Measurements from ENCODE around the gene ACOT12. TPM values are rescaled to one million over a fixed set of nuclear protein-coding genes. Genes with fewer than 3 reads are reported as not detected.
"Not testable (repeated sequence)": the region's sequence is repeated elsewhere in the genome, so short reads cannot be mapped to it uniquely, and the experiment has no call there.

Gene ACOT12
- total RNA-seq, 1 donor from 2014 or later = not detected

- no peaks in the 10 kb centered on the region for H3K9me3 Mint-ChIP-seq
- DNase-seq (ENCODE audit: low spot score) = no peak
- no peak overlapping the region for H3K4me3 Mint-ChIP-seq (ENCODE audit: low read depth)
- peaks cover 18% of the 10 kb centered on the region for H3K36me3 Mint-ChIP-seq (ENCODE audit: low read depth)
- intact Hi-C loops (cut with micrococcal nuclease) = no loop called here
- H3K27ac Mint-ChIP-seq = no peak overlapping the region
- peaks cover 35% of the 10 kb centered on the region for H3K4me1 Mint-ChIP-seq (ENCODE audit: low read depth)
- no peaks in the 10 kb centered on the region for H3K27me3 Mint-ChIP-seq (ENCODE audit: low read depth)
These were observed 24.7 kb upstream of the ACOT12 start for GRCh38 chr5:81418606-81419005.

- no peak for DNase-seq (ENCODE audit: low spot score)
These were observed 23.1 kb upstream of the ACOT12 start for GRCh38 chr5:81417052-81417451.

GRCh38 chr5:81409896-81410295, 16.0 kb upstream of the ACOT12 start:
- Mint-ChIP-seq H3K27me3 (ENCODE audit: low read depth) (no peaks in the 10 kb centered on the region), H3K27ac (no peak overlapping the region), H3K4me3 (ENCODE audit: low read depth) (no peak overlapping the region), H3K9me3 (no peaks in the 10 kb centered on the region), H3K4me1 (ENCODE audit: low read depth) (peaks cover 10% of the 10 kb centered on the region), H3K36me3 (ENCODE audit: low read depth) (peaks cover 4% of the 10 kb centered on the region)
- no peak for DNase-seq (ENCODE audit: low spot score)
- intact Hi-C loops (cut with micrococcal nuclease) = no loop called here

More at GRCh38 chr5:81417052-81417451, 23.1 kb upstream of the ACOT12 start:
- H3K27me3 Mint-ChIP-seq (ENCODE audit: low read depth) = no peaks in the 10 kb centered on the region
- H3K36me3 Mint-ChIP-seq (ENCODE audit: low read depth) = peaks cover 18% of the 10 kb centered on the region
- H3K27ac Mint-ChIP-seq = no peak overlapping the region
- intact Hi-C loops (cut with micrococcal nuclease) = no loop called here
- H3K4me3 Mint-ChIP-seq (ENCODE audit: low read depth) = no peak overlapping the region
- peaks cover 26% of the 10 kb centered on the region for H3K4me1 Mint-ChIP-seq (ENCODE audit: low read depth)
- H3K9me3 Mint-ChIP-seq = no peaks in the 10 kb centered on the region

DNA sequence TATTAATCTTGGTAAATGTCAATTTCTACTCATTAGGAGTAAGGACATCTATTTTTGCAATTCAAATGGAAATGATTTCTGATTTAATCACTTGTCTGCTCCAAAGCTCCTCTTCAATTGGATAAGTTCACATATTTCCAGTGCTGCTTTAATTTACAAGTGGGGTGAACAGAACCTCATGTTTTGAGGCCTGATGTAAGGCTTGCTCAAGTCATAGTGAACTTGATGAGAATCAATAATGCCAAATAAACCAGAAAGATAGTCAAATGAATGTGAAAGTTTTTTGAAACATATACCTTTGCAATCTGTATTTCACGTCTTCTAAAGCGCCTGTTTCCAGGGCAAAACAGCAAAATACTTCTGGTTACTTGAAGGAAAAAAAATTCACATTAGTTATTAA, 15.4 kb upstream of the ACOT12 start:
- H3K27ac Mint-ChIP-seq = no peak overlapping the region
- DNase-seq (ENCODE audit: low spot score) = no peak
- H3K27me3 Mint-ChIP-seq (ENCODE audit: low read depth) = no peaks in the 10 kb centered on the region
- intact Hi-C loops (cut with micrococcal nuclease) = no loop called here
- H3K4me3 Mint-ChIP-seq (ENCODE audit: low read depth) = no peak overlapping the region
- peaks cover 10% of the 10 kb centered on the region for H3K4me1 Mint-ChIP-seq (ENCODE audit: low read depth)
- peaks cover 4% of the 10 kb centered on the region for H3K36me3 Mint-ChIP-seq (ENCODE audit: low read depth)
- H3K9me3 Mint-ChIP-seq = no peaks in the 10 kb centered on the region

GRCh38 chr5:81408496-81408895, 14.6 kb upstream of the ACOT12 start:
- peaks cover 10% of the 10 kb centered on the region for H3K4me1 Mint-ChIP-seq (ENCODE audit: low read depth)
- intact Hi-C loops (cut with micrococcal nuclease) = no loop called here
- no peak overlapping the region for H3K27ac Mint-ChIP-seq
- H3K27me3 Mint-ChIP-seq (ENCODE audit: low read depth) = no peaks in the 10 kb centered on the region
- no peaks in the 10 kb centered on the region for H3K9me3 Mint-ChIP-seq
- no peak for DNase-seq (ENCODE audit: low spot score)
- H3K36me3 Mint-ChIP-seq (ENCODE audit: low read depth) = peaks cover 4% of the 10 kb centered on the region
- H3K4me3 Mint-ChIP-seq (ENCODE audit: low read depth) = no peak overlapping the region

GRCh38 chr5:81407811-81408210, 13.9 kb upstream of the ACOT12 start:
- H3K4me3 Mint-ChIP-seq (ENCODE audit: low read depth); H3K27ac Mint-ChIP-seq; H3K36me3 Mint-ChIP-seq (ENCODE audit: low read depth); H3K4me1 Mint-ChIP-seq (ENCODE audit: low read depth); H3K27me3 Mint-ChIP-seq (ENCODE audit: low read depth); H3K9me3 Mint-ChIP-seq; intact Hi-C loops (cut with micrococcal nuclease); DNase-seq (ENCODE audit: low spot score): not testable (repeated sequence)

- intact Hi-C loops (cut with micrococcal nuclease) = no loop called here
- Mint-ChIP-seq H3K27me3 (ENCODE audit: low read depth) (no peaks in the 10 kb centered on the region), H3K27ac (no peak overlapping the region), H3K4me1 (ENCODE audit: low read depth) (peaks cover 10% of the 10 kb centered on the region), H3K4me3 (ENCODE audit: low read depth) (no peak overlapping the region), H3K36me3 (ENCODE audit: low read depth) (peaks cover 4% of the 10 kb centered on the region), H3K9me3 (no peaks in the 10 kb centered on the region)
- no peak for DNase-seq (ENCODE audit: low spot score)
These were observed 11.4 kb upstream of the ACOT12 start for GRCh38 chr5:81405126-81405891.

- H3K27ac Mint-ChIP-seq = no peak overlapping the region
- intact Hi-C loops (cut with micrococcal nuclease) = no loop called here
- H3K36me3 Mint-ChIP-seq (ENCODE audit: low read depth) = no peaks in the 10 kb centered on the region
- H3K27me3 Mint-ChIP-seq (ENCODE audit: low read depth) = peaks cover 4% of the 10 kb centered on the region
- no peaks in the 10 kb centered on the region for H3K9me3 Mint-ChIP-seq
- no peaks in the 10 kb centered on the region for H3K4me1 Mint-ChIP-seq (ENCODE audit: low read depth)
- H3K4me3 Mint-ChIP-seq (ENCODE audit: low read depth) = no peak overlapping the region
- no peak for DNase-seq (ENCODE audit: low spot score)
These were observed 8.4 kb upstream of the ACOT12 start for GRCh38 chr5:81402192-81402930.

DNA sequence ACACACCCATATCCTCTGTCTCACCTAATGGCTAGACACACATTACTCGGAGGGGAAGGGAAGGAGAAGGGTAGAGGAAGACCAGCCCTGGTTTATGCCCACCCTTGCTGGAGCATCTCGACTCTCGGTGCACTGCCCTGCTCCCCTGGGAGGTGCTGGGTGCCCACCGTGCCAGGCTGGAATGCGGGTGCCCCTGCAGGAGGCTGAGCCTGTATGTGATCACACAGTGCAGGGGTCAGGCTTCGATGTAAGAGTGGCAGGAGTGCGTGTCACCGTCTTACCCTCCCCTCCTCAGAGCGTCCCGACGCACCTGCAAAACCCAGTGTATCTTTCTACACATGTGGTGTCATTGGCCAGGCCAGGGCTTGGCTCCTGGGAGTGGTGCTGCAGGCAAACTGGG, 7.3 kb upstream of the ACOT12 start:
- no peak overlapping the region for H3K27ac Mint-ChIP-seq
- H3K9me3 Mint-ChIP-seq = no peaks in the 10 kb centered on the region
- H3K36me3 Mint-ChIP-seq (ENCODE audit: low read depth) = no peaks in the 10 kb centered on the region
- no peak overlapping the region for H3K4me3 Mint-ChIP-seq (ENCODE audit: low read depth)
- H3K27me3 Mint-ChIP-seq (ENCODE audit: low read depth) = peaks cover 11% of the 10 kb centered on the region
- intact Hi-C loops (cut with micrococcal nuclease) = no loop called here
- H3K4me1 Mint-ChIP-seq (ENCODE audit: low read depth) = peaks cover 1% of the 10 kb centered on the region
- DNase-seq (ENCODE audit: low spot score) = no peak

- Mint-ChIP-seq H3K4me3 (ENCODE audit: low read depth) (no peak overlapping the region), H3K27ac (no peak overlapping the region), H3K36me3 (ENCODE audit: low read depth) (no peaks in the 10 kb centered on the region), H3K9me3 (peaks cover under 1% of the 10 kb centered on the region), H3K27me3 (ENCODE audit: low read depth) (peaks cover 16% of the 10 kb centered on the region), H3K4me1 (ENCODE audit: low read depth) (peaks cover 5% of the 10 kb centered on the region)
- no peak for DNase-seq (ENCODE audit: low spot score)
- intact Hi-C loops (cut with micrococcal nuclease) = no loop called here
These were observed 6.4 kb upstream of the ACOT12 start for GRCh38 chr5:81400375-81400774.

- Mint-ChIP-seq H3K4me3 (ENCODE audit: low read depth) (no peak overlapping the region), H3K4me1 (ENCODE audit: low read depth) (peaks cover 5% of the 10 kb centered on the region), H3K27me3 (ENCODE audit: low read depth) (peaks cover 27% of the 10 kb centered on the region), H3K36me3 (ENCODE audit: low read depth) (no peaks in the 10 kb centered on the region), H3K27ac (no peak overlapping the region), H3K9me3 (peaks cover 5% of the 10 kb centered on the region)
- DNase-seq (ENCODE audit: low spot score) = no peak
- intact Hi-C loops (cut with micrococcal nuclease) = no loop called here
These were observed 4.8 kb upstream of the ACOT12 start for GRCh38 chr5:81398741-81399140.

GRCh38 chr5:81397176-81397575, 3.2 kb upstream of the ACOT12 start:
- Mint-ChIP-seq H3K27ac (no peak overlapping the region), H3K27me3 (ENCODE audit: low read depth) (peaks cover 37% of the 10 kb centered on the region), H3K4me1 (ENCODE audit: low read depth) (peaks cover 5% of the 10 kb centered on the region), H3K9me3 (peaks cover 5% of the 10 kb centered on the region), H3K36me3 (ENCODE audit: low read depth) (no peaks in the 10 kb centered on the region), H3K4me3 (ENCODE audit: low read depth) (no peak overlapping the region)
- DNase-seq (ENCODE audit: low spot score) = no peak
- intact Hi-C loops (cut with micrococcal nuclease) = no loop called here

DNA sequence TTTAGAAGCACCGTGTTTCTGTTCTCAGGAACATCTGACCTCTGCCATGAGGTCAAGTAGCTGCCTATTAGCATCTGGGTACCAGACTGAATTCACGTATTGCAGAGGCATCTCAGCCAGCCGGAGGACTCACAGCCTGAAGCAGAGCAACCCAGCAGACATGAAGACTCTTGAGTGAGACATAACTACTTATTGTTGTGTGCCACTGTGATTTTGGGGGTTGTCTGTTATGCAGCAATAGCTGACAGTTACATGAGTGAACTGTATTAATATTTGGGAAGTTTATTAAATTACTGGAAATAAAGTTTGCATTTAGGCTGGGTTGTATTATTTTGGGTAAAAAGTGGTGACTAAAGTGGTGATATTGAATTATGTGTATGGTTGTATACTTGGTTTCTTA, 1.3 kb upstream of the ACOT12 start:
- Mint-ChIP-seq H3K36me3 (ENCODE audit: low read depth) (no peaks in the 10 kb centered on the region), H3K27ac (no peak overlapping the region), H3K9me3 (peaks cover 5% of the 10 kb centered on the region), H3K27me3 (ENCODE audit: low read depth) (peaks cover 46% of the 10 kb centered on the region), H3K4me1 (ENCODE audit: low read depth) (peaks cover 5% of the 10 kb centered on the region), H3K4me3 (ENCODE audit: low read depth) (no peak overlapping the region)
- no peak for DNase-seq (ENCODE audit: low spot score)
- intact Hi-C loops (cut with micrococcal nuclease) = no loop called here

All from activated T-helper 2 cell treated with anti-CD3 and anti-CD28 coated beads, Interferon-gamma antibody, Interleukin-2, Interleukin-4, amounts not matched to agents 10 μg/mL and 5 μg/mL and 100 μg/mL, durations not matched to agents 14 hours and 24 hours and 36 hours (primary cell).